Inflammatory macrophage treated with lipopolysaccharide for 4 hours (primary cell): ENCODE data around the gene HOXC12.

Experiments
- DNase-seq: peaks from one replicate; pipeline ENCODE4 v3.0.0-alpha.2; 2020

HOXC12 gene

GRCh38 chr12:53973236-53974042 is 18.7 kb downstream of the HOXC12 start:
- DNase-seq: no peak

- DNase-seq: no peak
Observed at GRCh38 chr12:53974084-53975063, 19.7 kb downstream of the HOXC12 start, which contains the start of gene HOTAIR. HOTAIR (minus strand) TSS chr12:53974954.

- no peak for DNase-seq
Observed at GRCh38 chr12:53975064-53975471, 20.4 kb downstream of the HOXC12 start.

- no peak for DNase-seq
Observed at GRCh38 chr12:53975479-53976152, 20.9 kb downstream of the HOXC12 start.

GRCh38 chr12:53976172-53976822 is 21.6 kb downstream of the HOXC12 start:
- no peak for DNase-seq

GRCh38 chr12:53976823-53977595 is 22.3 kb downstream of the HOXC12 start:
- no peak for DNase-seq

GRCh38 chr12:53977596-53978445 is 23.1 kb downstream of the HOXC12 start:
- DNase-seq: no peak

GRCh38 chr12:53978477-53979356 is 24.0 kb downstream of the HOXC12 start:
- no peak for DNase-seq

GRCh38 chr12:53980104-53980801 is 25.6 kb downstream of the HOXC12 start:
- no peak for DNase-seq

GRCh38 chr12:53980802-53981496 is 26.2 kb downstream of the HOXC12 start:
- no peak for DNase-seq

- no peak for DNase-seq
Observed at GRCh38 chr12:53981634-53982565, 27.2 kb downstream of the HOXC12 start.

- DNase-seq: no peak
Observed at GRCh38 chr12:53982648-53983567, 28.2 kb downstream of the HOXC12 start.

GRCh38 chr12:53983568-53983949 is 28.9 kb downstream of the HOXC12 start:
- DNase-seq: no peak

- no peak for DNase-seq
Observed at GRCh38 chr12:53983950-53984572, 29.4 kb downstream of the HOXC12 start.

- peak; percentile 56 for DNase-seq
Observed at GRCh38 chr12:53984901-53985691, 30.4 kb downstream of the HOXC12 start, which contains the start of gene HOXC10. HOXC10 (plus strand) TSS chr12:53985146; CDS start chr12:53985260, 114 bp downstream.
